ENCODE data around the gene LDLRAD2.

LDLRAD2 gene

DNA sequence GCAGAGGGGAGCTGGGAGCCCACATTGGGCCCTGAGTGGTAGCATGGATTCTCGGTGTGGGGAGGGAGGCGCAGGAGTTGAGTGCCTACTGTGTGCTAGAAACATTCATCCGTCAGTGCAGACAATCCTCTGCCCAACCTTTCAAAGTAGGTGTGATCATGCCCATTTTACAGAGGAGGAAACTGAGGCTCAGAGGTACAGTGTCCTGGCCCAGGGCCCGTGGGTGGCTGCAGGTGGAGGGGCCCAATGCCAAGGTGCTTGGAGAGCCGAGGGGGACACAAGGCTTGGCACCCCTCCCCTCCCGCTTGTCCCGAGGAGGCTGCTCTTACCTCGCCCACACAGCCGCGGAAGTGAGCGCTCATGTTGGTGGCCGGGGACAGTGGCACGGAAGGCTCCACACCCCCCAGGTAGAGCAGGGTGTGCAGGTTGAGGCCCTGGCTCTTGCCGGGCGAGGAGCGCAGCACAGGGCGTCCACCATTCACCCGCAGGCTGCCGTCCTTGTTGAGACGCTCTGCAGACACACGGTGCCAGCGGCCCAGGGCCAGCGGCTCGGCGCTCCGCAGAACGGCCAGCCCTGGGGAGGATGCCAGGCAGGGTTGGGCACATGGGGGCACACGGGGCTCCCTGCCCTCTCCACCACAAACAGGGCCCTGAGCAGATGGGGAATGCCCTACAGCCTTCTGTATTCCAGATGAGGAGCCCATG is 16.6 kb downstream of the LDLRAD2 start:
- ChIA-PET CTCF (interaction anchor here (1.1 kb wide), 1 partner anchor 37 kb away, joined by 3 read pairs; no protein-coding TSS in a partner anchor), POLR2A (no interaction called here)
- Histone ChIP-seq H3K9me3 (ENCODE audit: control extremely low read depth in 1 of 5, control insufficient read depth in 4 of 5, insufficient read depth in 2 of 5, low read depth in 1 of 5, low read length in 4 of 5) (peaks cover 0 to 8% (median 4%) of the 10 kb centered on the region in 5 experiments), H3K27me3 (replicated peaks in 2 of 5; ENCODE audit: control insufficient read depth in 4 of 5, insufficient read depth in 5 of 5, low read length in 4 of 5) (no peaks in the 10 kb centered on the region), H3K4me1 (ENCODE audit: control extremely low read depth in 1 of 4, control insufficient read depth in 4 of 4, insufficient read depth in 4 of 4, low read length in 3 of 4) (peaks cover 0 to 9% (median 7%) of the 10 kb centered on the region in 4 experiments), H3K4me3 (ENCODE audit: control insufficient read depth in 1 of 7, extremely low read depth in 1 of 7, insufficient read depth in 4 of 7, low read depth in 2 of 7, low read length in 6 of 7) (no peak overlapping the region), H3K36me3 (ENCODE audit: control insufficient read depth in 4 of 4, insufficient read depth in 4 of 4, low read length in 3 of 4) (peaks cover under 1 to 78% (median 32%) of the 10 kb centered on the region in 4 experiments), H3K27ac (ENCODE audit: insufficient read depth in 1 of 2, low read depth in 1 of 2, low read length in 2 of 2, poor library complexity in 1 of 2, severe bottlenecking in 2 of 2) (no peak overlapping the region)
- no peak for DNase-seq
- WGBS (ENCODE audit: insufficient coverage) = 97% methylated on average over 24 of the region's 28 CpGs

DNA sequence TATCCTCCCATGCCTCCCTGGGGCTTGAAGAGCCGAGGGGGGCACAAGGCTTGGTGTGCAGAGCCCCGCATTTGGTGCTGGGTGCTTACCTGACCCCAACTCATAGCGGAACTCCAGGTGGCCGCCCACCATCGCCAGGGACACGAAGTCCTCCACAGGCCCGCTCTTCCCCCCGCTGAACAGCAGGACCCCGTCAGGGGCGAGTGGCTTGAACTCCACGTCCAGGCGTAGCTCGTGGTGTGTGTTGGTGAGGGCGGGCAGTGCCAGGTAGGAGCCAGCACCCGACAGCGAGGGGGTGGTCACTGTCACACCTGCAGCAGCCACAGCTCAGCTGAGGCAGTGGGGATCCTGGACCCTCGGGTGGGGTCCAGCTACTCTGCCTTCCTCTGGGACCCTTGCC is 17.2 kb downstream of the LDLRAD2 start:
- DNase-seq = no peak
- H3K4me3 ChIP-seq (ENCODE audit: control insufficient read depth in 1 of 7, extremely low read depth in 1 of 7, insufficient read depth in 4 of 7, low read depth in 2 of 7, low read length in 6 of 7) = no peak overlapping the region
- WGBS (ENCODE audit: insufficient coverage) = 94% methylated on average over 16 of the region's 17 CpGs
- H3K36me3 ChIP-seq (ENCODE audit: control insufficient read depth in 4 of 4, insufficient read depth in 4 of 4, low read length in 3 of 4) = peaks cover 2 to 84% (median 38%) of the 10 kb centered on the region in 4 experiments
- H3K9me3 ChIP-seq (ENCODE audit: control extremely low read depth in 1 of 5, control insufficient read depth in 4 of 5, insufficient read depth in 2 of 5, low read depth in 1 of 5, low read length in 4 of 5) = peaks cover 0 to 14% (median 10%) of the 10 kb centered on the region in 5 experiments
- ChIA-PET POLR2A (no interaction called here), CTCF (no interaction called here)
- no peak overlapping the region for H3K27ac ChIP-seq (ENCODE audit: insufficient read depth in 1 of 2, low read depth in 1 of 2, low read length in 2 of 2, poor library complexity in 1 of 2, severe bottlenecking in 2 of 2)
- H3K27me3 ChIP-seq (replicated peaks in 2 of 5; ENCODE audit: control insufficient read depth in 4 of 5, insufficient read depth in 5 of 5, low read length in 4 of 5) = no peaks in the 10 kb centered on the region
- peaks cover 0 to 2% (median 1%) of the 10 kb centered on the region in 4 experiments for H3K4me1 ChIP-seq (ENCODE audit: control extremely low read depth in 1 of 4, control insufficient read depth in 4 of 4, insufficient read depth in 4 of 4, low read length in 3 of 4)

DNA sequence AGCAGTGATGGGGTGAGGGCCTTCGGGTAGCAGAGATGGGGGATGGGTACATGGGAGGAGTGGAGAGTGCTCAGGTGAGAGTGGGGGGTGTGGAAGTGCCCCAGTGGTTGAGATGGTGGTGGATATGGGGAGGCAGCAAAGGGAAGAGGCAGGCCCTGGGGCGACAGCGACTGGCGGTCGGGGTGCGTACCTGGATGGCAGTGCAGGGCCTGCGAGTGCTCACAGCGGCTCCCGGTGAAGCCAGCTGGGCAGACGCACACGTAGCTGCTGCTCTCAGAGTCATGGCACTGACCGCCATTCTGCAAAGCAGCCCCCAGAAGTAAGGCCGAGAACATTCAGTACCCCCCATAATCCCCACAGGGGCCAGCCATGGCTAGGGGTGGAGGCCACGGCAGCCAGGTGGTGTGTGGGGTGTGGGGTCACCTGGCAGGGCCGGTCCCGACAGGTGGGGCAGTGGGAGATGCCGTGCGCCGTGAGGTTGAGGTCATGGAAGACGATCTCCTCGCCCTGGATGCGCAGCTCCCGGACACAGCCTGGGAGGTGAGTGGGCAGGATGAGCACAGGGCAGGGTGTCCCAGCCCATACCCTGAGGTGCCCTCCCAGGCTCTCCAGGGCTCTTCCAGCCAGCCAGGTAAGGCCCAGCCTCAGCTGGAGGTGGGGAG is 18.9 kb downstream of the LDLRAD2 start:
- Histone ChIP-seq H3K27me3 (replicated peaks in 2 of 5; ENCODE audit: control insufficient read depth in 4 of 5, insufficient read depth in 5 of 5, low read length in 4 of 5) (no peaks in the 10 kb centered on the region), H3K36me3 (ENCODE audit: control insufficient read depth in 4 of 4, insufficient read depth in 4 of 4, low read length in 3 of 4) (peaks cover 4 to 88% (median 52%) of the 10 kb centered on the region in 4 experiments), H3K4me1 (ENCODE audit: control extremely low read depth in 1 of 4, control insufficient read depth in 4 of 4, insufficient read depth in 4 of 4, low read length in 3 of 4) (no peaks in the 10 kb centered on the region), H3K4me3 (ENCODE audit: control insufficient read depth in 1 of 7, extremely low read depth in 1 of 7, insufficient read depth in 4 of 7, low read depth in 2 of 7, low read length in 6 of 7) (no peak overlapping the region), H3K27ac (ENCODE audit: insufficient read depth in 1 of 2, low read depth in 1 of 2, low read length in 2 of 2, poor library complexity in 1 of 2, severe bottlenecking in 2 of 2) (no peak overlapping the region), H3K9me3 (ENCODE audit: control extremely low read depth in 1 of 5, control insufficient read depth in 4 of 5, insufficient read depth in 2 of 5, low read depth in 1 of 5, low read length in 4 of 5) (peaks cover 0 to 23% (median 21%) of the 10 kb centered on the region in 5 experiments)
- no peak for DNase-seq
- POLR2A ChIA-PET = no interaction called here
- CTCF ChIA-PET = no interaction called here
- 97% methylated on average over 12 of the region's 23 CpGs for WGBS (ENCODE audit: insufficient coverage)

DNA sequence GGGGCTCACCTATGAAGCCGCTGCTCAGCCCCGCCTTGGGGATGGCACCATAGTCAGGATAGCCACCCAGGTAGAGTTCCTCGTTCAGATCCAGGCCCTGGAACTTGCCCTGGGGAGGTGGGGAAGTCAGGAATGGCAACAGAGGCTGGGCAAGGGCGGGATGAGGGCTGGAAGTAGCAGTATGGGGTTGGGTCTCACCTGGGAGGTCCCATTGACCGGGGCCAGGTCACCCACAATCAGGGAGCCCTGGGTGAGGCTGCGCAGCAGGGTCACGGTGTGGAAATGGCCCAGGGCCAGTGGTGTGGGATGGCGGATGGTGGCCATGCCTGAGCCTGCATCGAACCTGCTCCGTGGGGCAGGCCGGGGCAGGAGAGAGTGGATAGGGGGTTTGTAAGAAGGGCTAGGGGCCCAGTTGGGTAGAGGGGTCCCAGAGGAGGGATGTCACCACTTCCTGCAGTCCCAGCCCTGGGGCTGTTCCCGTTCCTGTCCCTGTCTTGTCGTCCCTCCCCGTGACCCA is 19.4 kb downstream of the LDLRAD2 start:
- peaks cover 0 to 23% (median 21%) of the 10 kb centered on the region in 5 experiments for H3K9me3 ChIP-seq (ENCODE audit: control extremely low read depth in 1 of 5, control insufficient read depth in 4 of 5, insufficient read depth in 2 of 5, low read depth in 1 of 5, low read length in 4 of 5)
- peaks cover 4 to 85% (median 55%) of the 10 kb centered on the region in 4 experiments for H3K36me3 ChIP-seq (ENCODE audit: control insufficient read depth in 4 of 4, insufficient read depth in 4 of 4, low read length in 3 of 4)
- no peaks in the 10 kb centered on the region for H3K4me1 ChIP-seq (ENCODE audit: control extremely low read depth in 1 of 4, control insufficient read depth in 4 of 4, insufficient read depth in 4 of 4, low read length in 3 of 4)
- H3K27ac ChIP-seq (ENCODE audit: insufficient read depth in 1 of 2, low read depth in 1 of 2, low read length in 2 of 2, poor library complexity in 1 of 2, severe bottlenecking in 2 of 2) = no peak overlapping the region
- ChIA-PET POLR2A (no interaction called here), CTCF (no interaction called here)
- no peak overlapping the region for H3K4me3 ChIP-seq (ENCODE audit: control insufficient read depth in 1 of 7, extremely low read depth in 1 of 7, insufficient read depth in 4 of 7, low read depth in 2 of 7, low read length in 6 of 7)
- 96% methylated on average over 13 of the region's 14 CpGs for WGBS (ENCODE audit: insufficient coverage)
- DNase-seq = no peak
- no peaks in the 10 kb centered on the region for H3K27me3 ChIP-seq (replicated peaks in 2 of 5; ENCODE audit: control insufficient read depth in 4 of 5, insufficient read depth in 5 of 5, low read length in 4 of 5)

DNA sequence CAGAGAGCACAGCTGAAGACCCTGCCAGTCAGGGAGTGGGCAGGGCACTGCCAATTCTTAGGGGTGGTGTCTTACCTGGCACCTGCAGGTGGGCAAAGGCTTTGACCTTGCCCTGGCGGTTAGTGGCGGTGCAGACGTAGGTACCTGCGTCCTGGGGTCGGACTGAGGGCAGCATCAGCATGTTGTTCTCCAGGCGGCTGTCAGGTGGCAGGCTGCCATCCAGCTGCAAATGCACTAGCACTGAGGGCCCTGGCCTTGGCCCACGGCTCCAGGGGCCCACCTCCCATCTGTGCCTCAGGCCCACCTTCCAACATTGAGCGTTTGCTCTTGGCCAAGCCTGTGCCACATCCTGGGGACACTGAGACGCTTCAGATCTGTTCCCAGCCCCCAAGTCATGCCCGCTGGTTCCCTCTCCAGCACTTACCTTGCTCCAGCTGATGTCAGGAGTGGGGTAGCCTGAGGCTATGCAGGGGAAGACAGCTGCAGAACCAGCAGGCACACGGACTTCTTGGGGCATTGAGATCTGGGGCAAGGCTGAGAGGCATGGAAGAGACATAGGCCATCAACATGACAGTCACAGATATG is 21.4 kb downstream of the LDLRAD2 start:
- DNase-seq = no peak
- no peak overlapping the region for H3K27ac ChIP-seq (ENCODE audit: insufficient read depth in 1 of 2, low read depth in 1 of 2, low read length in 2 of 2, poor library complexity in 1 of 2, severe bottlenecking in 2 of 2)
- no peaks in the 10 kb centered on the region for H3K27me3 ChIP-seq (replicated peaks in 2 of 5; ENCODE audit: control insufficient read depth in 4 of 5, insufficient read depth in 5 of 5, low read length in 4 of 5)
- no peaks in the 10 kb centered on the region for H3K4me1 ChIP-seq (ENCODE audit: control extremely low read depth in 1 of 4, control insufficient read depth in 4 of 4, insufficient read depth in 4 of 4, low read length in 3 of 4)
- H3K36me3 ChIP-seq (ENCODE audit: control insufficient read depth in 4 of 4, insufficient read depth in 4 of 4, low read length in 3 of 4) = peaks cover 4 to 82% (median 48%) of the 10 kb centered on the region in 4 experiments
- peaks cover 0 to 23% (median 21%) of the 10 kb centered on the region in 5 experiments for H3K9me3 ChIP-seq (ENCODE audit: control extremely low read depth in 1 of 5, control insufficient read depth in 4 of 5, insufficient read depth in 2 of 5, low read depth in 1 of 5, low read length in 4 of 5)
- ChIA-PET POLR2A (no interaction called here), CTCF (no interaction called here)
- 86% methylated on average over 9 of the region's 11 CpGs for WGBS (ENCODE audit: insufficient coverage)
- H3K4me3 ChIP-seq (ENCODE audit: control insufficient read depth in 1 of 7, extremely low read depth in 1 of 7, insufficient read depth in 4 of 7, low read depth in 2 of 7, low read length in 6 of 7) = no peak overlapping the region

DNA sequence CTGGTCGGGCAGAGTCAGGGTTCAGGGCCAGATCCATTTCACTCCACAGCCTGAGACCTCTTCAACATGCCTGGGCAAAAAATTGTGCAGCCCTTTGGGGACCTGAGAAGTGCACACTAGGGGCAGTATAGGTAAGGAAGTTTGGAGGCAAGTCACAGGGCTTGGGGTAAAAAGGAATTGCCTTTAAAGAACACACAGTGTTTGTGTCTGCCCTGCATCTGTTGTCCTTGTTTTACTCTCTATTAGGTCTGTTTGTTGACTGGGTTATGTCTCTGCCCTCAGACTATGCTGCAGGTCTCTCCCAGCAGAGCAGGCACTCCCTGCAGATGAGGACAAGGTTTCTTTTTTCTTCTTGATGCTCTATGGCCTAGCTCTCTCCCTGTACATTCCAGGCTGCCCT is 22.0 kb downstream of the LDLRAD2 start:
- Histone ChIP-seq H3K9me3 (ENCODE audit: control extremely low read depth in 1 of 5, control insufficient read depth in 4 of 5, insufficient read depth in 2 of 5, low read depth in 1 of 5, low read length in 4 of 5) (peaks cover 0 to 23% (median 21%) of the 10 kb centered on the region in 5 experiments), H3K4me3 (ENCODE audit: control insufficient read depth in 1 of 7, extremely low read depth in 1 of 7, insufficient read depth in 4 of 7, low read depth in 2 of 7, low read length in 6 of 7) (no peak overlapping the region), H3K27ac (ENCODE audit: insufficient read depth in 1 of 2, low read depth in 1 of 2, low read length in 2 of 2, poor library complexity in 1 of 2, severe bottlenecking in 2 of 2) (no peak overlapping the region), H3K4me1 (ENCODE audit: control extremely low read depth in 1 of 4, control insufficient read depth in 4 of 4, insufficient read depth in 4 of 4, low read length in 3 of 4) (no peaks in the 10 kb centered on the region), H3K36me3 (ENCODE audit: control insufficient read depth in 4 of 4, insufficient read depth in 4 of 4, low read length in 3 of 4) (peaks cover 4 to 83% (median 47%) of the 10 kb centered on the region in 4 experiments), H3K27me3 (replicated peaks in 2 of 5; ENCODE audit: control insufficient read depth in 4 of 5, insufficient read depth in 5 of 5, low read length in 4 of 5) (no peaks in the 10 kb centered on the region)
- no peak for DNase-seq
- ChIA-PET CTCF (no interaction called here), POLR2A (no interaction called here)
- WGBS (ENCODE audit: insufficient coverage) = 100% methylated on average over 1 of the region's 1 CpG

DNA sequence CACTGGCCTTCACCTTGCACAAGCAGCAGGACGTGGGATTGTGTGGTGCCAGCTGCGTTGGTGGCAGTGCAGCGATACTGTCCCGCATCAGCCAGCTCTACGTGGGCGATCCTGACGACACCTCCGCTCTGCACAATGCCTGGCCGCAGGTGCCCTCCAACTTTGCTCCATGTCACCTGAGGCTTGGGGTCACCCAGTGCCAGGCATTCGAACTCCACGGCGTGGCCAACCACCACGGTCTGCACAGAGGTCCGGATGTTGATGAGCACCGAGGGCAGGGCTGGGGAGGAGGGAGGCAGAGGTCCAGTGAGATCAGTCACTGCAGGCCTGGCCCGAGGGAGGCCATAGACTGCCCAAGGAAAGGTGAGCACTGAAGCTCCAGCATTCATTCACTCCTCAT is 22.6 kb downstream of the LDLRAD2 start:
- peaks cover 4 to 83% (median 47%) of the 10 kb centered on the region in 4 experiments for H3K36me3 ChIP-seq (ENCODE audit: control insufficient read depth in 4 of 4, insufficient read depth in 4 of 4, low read length in 3 of 4)
- WGBS (ENCODE audit: insufficient coverage) = 97% methylated on average over 10 of the region's 16 CpGs
- H3K4me3 ChIP-seq (ENCODE audit: control insufficient read depth in 1 of 7, extremely low read depth in 1 of 7, insufficient read depth in 4 of 7, low read depth in 2 of 7, low read length in 6 of 7) = no peak overlapping the region
- DNase-seq = no peak
- ChIA-PET POLR2A (no interaction called here), CTCF (no interaction called here)
- no peak overlapping the region for H3K27ac ChIP-seq (ENCODE audit: insufficient read depth in 1 of 2, low read depth in 1 of 2, low read length in 2 of 2, poor library complexity in 1 of 2, severe bottlenecking in 2 of 2)
- H3K27me3 ChIP-seq (replicated peaks in 2 of 5; ENCODE audit: control insufficient read depth in 4 of 5, insufficient read depth in 5 of 5, low read length in 4 of 5) = no peaks in the 10 kb centered on the region
- no peaks in the 10 kb centered on the region for H3K4me1 ChIP-seq (ENCODE audit: control extremely low read depth in 1 of 4, control insufficient read depth in 4 of 4, insufficient read depth in 4 of 4, low read length in 3 of 4)
- peaks cover 0 to 23% (median 21%) of the 10 kb centered on the region in 5 experiments for H3K9me3 ChIP-seq (ENCODE audit: control extremely low read depth in 1 of 5, control insufficient read depth in 4 of 5, insufficient read depth in 2 of 5, low read depth in 1 of 5, low read length in 4 of 5)
